GM15510 (cell line): Measurements from ENCODE around the gene FSTL4.

ENCODE experiments used
- POLR2A ChIP-seq: IDR thresholded peaks from 3 replicates; pipeline ENCODE4 v1.6.1; 2011; ENCODE audit warnings: borderline replicate concordance; ENCODE audit not compliant: insufficient read length; ENCODE audit errors: extremely low read depth

Gene FSTL4

DNA sequence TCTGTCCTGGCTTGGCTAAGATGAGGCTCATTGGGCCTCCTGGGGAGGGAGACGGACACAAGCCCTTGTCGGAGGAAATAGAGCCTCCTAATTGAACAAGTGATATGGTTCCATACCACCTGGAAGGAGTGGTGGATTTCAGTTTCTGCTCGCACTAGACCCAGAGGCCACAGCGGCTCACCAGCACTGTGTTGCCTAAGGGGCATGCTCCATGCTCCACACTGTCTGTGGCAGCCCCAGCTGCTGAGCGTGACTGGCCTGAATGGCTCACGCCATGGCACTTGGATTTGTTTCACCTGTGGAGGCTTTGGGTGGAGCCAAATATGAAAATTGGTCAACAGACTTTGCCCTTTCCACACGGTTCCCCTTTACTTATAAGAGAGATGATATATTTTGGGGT, 379.4 kb downstream of the FSTL4 start:
- no peak for TF ChIP-seq POLR2A

DNA sequence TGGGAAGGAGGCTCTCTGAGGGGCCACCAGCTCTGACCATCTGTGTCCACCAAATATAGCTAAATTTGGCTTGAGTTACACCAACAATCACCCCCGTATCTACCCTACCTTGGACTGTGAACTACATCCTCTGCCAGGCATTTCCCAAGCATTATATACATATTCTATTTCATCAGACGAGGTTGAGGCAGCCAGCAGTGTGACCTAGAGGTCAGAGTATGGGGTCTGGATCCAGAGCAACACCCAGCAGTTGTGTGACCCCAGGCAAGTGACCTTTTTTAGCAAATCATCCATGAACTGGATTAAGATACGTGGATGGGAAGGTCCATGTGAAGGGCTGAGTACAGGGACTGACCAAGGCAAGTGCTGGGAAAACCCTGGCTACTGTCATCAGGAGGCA, 379.9 kb downstream of the FSTL4 start:
- no peak for TF ChIP-seq POLR2A

DNA sequence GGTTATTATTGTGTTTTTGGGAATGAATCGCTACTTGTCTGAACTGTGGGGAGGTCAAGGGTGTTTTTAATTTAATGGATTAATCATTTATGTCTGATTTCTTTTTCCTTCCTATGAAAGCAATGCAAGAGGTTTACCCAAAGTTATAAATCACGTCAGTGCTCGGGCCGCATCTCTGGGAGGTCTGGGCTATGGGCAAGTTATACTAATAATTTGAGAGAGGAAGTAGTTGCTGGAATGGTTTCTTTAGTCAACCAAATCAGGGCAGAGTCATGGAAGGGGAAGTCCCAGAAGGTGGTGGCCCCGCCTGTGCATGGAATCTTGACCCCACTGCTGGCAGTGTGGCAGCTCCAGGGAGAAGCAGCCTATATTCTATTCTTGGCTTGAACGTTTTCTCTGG, 380.3 kb downstream of the FSTL4 start:
- no peak for TF ChIP-seq POLR2A

DNA sequence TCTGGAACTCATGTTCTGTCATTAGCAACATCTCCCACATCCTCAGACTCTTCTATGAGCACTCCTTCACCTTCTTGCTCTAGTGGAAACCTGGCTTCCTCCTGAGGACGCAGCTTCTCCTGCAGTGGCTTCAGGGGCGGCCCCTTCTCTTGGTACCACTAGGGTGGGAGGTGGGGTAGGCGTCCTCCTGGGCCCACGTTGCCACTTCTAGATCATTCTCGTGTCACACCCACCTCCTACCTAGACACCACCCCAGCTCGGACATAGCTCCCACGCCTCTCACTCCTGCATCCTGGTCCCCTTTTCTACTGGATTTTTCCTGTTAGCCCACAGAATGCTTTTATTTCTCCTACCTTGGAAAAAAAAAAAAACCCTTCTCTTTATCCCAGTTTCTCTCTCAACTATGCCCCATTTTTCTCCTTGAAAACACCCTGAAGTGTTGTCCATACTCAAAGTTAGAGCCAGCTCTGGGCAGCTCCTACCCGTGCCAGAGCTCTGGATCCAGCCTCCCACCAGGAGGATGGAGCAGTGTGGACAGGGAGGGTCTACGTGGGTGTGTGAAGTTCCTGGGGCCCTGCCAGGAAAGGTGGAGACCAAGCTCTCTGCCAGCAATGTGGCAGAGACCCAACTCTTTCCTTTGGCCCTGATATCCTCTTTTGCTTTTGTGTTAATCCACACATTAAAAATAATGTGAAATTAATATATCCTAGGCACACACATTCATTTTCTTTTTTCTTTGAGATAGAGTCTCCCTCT, 381.3 kb downstream of the FSTL4 start:
- TF ChIP-seq POLR2A, result no peak

DNA sequence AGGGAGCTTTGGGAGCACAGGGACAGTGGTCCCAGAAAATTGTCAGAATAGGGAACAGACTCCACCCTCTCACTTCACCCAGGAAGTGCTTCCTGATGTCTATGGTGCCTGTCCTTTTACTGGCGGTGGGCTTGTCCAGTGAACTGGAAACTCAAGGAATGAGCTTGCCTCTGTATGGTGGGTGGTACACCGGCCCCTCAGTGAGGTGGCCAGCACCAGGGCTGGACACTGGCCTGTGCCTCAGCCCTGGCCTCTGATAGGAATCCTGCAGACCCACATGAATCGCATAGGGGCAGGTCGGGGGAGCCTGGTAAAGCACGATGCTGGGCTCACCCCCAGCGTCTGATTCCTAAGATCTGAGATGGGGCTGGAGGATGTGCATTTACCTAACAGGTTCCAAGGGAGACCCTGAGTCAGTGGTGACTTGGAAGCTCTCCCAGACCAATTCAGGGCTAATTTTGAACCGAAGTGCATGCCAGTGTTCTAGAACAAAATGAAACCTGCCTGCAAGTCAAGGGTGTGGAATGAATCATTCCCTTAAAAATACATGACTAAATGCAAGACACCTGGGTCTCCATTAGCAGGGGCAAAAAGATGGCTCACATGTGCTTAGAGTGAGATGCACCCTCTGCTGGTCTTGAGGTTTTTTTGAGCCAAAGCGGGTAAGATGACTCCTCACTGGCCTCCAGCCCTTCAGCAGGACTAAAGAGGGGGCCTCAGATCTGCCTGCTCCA, 382.2 kb downstream of the FSTL4 start:
- no peak for TF ChIP-seq POLR2A

DNA sequence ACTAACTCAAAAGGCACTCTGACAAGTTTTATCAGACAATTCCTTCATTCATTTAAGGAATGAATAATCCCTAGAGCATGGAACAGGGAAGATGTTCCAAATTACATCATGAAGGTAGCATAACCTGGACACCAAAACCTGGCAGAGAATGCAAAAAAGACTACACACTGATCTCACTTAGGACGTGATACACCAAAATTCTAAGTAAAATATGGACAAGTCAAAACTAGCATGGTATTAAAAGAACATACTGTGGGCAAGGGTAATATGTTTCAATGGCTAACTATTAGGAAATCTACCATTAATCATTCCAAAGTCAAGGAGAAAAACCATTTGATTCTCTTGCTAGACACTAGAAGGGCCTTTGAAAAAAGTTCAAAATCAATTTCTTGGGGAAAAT, 384.0 kb downstream of the FSTL4 start:
- TF ChIP-seq POLR2A, result no peak

DNA sequence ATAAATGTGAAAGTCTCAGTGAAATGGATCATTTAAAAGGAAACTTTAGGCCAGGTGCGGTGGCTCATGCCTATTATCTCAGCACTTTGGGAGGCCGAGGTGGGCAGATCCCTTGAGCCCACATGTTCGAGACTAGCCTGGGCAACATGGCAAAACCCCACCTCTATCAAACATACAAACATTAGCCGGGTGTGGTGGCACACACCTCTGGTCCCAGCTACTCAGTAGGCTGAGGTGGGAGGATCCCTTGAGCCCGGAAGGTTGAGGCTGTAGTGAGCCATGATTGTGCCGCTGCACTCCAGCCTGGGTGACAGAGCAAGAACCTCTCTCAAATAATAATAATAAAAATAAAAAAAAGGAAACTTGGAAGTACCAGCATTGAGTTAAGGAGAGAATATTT, 384.4 kb downstream of the FSTL4 start:
- no peak for TF ChIP-seq POLR2A

DNA sequence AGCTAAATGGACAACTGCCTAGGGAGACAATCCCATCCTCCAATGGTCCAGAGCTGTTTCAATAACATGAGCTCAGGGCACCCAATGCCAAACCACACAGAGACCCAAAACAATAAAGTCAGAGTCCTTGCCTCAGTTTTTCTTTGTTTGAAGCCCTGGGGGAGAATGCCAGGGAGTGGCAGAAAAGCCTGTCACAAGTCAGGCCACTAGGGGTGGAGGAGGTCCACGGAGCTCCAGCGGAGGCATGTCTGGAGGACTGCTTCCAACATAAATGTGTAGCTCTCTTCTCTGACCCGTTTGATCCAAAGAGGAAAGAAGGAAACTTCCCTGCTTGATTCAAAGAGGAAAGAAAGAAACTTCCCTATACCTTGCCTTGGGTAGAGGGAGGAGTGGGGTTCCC, 385.3 kb downstream of the FSTL4 start:
- TF ChIP-seq POLR2A, result no peak

DNA sequence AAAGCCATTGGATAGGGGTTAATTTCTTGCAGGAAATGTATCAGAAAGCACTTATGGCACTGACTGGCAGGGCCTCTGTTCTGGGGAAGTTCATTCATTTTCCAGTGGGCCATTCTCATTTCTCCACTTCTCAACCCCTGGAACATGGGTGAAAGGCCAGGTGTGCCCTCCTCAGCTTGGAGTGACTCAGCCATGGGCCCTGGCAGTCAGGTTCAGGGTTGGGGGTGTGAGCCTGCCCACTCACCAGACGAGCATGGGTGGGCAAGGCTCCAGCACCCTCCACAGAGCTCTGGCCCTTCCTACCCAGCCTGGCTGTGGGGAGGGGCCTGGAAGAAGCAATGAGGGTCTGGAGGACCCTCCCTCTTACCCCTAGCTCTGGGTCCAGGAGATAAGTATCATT, 386.2 kb downstream of the FSTL4 start:
- TF ChIP-seq POLR2A, result no peak

DNA sequence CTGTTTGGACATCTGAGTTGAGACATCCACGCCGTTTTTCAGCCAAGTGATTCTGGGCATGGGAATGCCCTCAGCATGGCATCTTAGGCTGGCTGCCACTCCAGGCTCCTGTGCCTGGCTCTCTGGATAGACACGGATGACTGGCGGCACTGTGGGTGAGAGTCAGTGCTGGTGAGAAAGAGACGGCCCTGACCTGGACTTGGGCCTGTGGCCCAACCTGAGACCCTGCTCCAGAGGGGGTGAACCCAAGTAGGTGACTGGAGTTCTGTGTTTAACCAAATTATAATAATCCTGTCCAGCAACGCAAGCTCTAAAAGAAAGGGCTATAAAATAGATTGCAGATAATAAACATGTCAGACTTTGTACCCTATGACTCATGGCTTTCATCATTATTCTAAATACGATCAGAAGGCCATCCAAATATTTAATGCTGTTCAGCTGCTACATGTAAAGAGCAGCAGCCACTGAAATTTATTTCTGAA, 386.6 kb downstream of the FSTL4 start:
- no peak for TF ChIP-seq POLR2A

DNA sequence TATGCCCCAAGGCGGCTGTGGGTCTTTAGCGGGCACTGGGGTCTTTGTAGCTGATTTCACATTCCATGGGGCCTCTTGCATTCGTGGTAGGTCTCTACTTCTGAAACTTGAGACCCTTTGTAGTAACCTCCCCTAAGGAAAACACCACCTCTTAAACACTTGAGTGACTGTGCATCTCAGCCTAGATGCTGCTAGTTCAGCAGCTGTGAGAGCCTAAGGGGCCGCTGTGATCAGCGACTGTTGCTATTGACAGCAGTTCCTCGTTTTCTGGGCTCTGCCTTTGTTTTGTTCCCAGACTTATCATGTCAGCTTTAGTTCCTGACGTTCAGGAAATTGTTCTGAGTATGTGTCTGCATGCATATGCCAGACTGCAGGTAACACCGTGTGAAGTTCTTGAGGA, 389.4 kb downstream of the FSTL4 start:
- no peak for TF ChIP-seq POLR2A

DNA sequence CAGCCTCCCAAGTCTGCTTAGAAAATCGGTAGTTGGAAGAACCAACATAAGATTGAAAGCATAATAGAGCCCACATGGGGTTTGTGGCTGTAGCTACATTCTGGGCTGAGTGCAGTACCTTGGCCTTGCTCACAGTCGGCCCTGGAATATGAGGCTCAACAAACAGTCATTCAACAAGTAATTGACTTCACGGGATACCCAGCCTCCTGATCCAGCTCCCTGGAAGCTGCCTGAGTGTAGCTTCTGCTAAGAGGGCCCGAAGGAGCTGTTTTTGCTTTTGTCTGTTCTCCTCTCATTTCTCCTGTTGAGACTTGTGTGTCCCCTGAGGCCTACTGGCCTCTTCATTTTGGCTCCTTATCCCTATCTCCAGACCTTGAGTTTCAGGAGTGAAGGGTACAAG, 389.8 kb downstream of the FSTL4 start:
- TF ChIP-seq POLR2A, result no peak

DNA sequence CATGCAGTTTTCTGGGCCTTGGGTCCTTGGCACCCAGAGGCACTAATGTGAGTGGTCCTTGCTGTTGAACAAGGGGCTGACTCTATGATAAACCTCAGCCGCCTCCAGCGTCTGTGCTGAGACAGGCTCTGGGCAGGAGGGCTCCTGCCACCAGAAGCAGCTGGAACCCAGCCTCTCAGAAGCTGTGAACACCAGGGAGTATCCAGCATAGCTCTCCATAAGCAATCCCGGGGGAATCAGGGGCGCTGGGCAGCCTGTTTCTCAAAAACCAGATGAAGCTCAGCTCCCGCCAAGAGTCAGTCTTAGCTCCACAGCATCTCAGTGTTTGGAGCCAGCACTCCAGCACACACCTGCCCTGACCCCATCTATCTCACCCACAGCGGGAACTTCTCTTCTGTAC, 390.3 kb downstream of the FSTL4 start:
- no peak for TF ChIP-seq POLR2A

DNA sequence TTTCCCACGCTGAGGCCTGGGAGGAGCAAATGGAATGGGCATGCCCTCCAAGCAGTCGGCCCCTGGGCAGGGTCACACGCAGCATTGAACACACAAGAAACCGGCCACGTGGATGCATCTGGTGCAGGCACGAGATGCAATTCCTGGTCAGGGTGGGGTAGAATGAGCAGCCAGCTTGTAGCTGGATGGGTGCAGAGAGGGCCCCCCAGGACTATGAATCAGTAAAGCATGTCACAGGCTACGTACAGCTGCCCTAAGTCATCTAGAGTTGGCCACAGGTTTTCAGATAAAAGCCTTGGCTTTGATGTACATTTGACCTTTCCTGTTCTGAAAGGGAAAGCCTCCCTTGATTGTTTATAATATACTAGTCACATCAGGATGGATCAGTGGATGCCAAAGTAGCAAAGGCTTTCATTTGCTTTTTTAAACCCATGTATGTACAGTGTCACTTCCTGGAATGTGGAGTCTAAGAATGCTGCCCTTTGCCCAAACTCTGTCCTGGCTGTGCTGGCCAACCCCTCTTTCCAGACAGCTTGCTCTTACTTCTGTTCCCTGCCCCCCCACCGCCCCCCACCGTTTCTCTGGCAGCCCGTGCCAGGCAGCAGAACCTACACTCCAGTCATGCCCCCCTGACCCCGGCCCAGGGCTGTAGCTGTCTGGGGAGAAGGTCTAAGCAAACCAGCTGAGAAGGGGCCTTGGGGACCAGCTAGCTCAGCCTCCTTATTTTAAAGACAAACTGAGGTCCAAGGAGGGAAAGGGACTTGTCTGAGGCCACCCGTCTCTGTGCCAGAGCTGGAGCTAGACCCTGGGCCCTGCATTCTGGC, 391.3 kb downstream of the FSTL4 start:
- no peak for TF ChIP-seq POLR2A

DNA sequence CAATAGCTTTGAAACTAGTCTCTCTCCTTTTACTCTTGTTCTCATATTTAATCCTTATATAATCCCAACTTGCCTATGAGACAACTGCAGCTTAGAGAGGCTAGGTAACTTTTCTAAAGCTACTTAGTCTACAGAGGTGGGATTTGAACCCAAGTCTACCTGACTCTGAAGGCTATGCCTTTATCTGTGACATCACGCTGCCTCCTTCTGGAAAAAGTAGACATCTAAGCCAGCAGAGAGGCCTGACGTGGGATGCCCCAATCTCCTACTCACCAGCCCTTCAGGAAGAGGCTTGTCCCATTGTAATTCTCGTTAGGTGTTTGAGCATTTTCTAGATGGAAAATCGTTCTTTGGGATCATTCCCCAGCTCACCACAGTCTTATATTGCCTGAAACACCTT, 393.0 kb downstream of the FSTL4 start:
- no peak for TF ChIP-seq POLR2A

DNA sequence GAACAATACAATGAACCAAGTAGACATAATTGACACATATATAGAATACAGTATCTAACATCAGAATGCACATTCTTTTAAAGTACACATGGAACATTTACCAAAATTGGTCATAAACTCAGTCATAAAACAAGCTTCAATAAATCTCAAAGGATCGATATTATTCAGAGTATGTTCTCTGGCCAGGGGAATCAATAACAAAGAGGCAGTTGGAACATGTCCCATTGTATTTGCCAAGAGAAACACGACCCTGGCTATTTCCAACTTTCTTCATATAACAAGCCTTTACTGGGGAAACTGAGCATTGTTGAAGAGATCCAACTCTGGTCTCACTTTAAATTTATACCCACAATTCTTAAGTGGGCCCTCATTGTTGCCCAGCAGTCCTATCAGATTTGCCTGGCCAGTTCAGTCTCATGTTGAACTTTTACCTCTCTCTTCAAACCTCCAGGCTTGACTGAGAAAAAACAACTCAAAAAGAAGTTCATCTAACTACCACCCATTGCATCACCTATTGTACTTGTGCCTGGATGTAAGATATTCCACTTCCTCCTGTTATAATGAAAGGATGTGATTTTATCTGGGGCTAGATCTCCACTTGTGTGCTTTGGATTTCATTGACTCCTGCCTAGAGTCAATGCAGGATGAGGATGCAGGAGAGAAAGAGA, 398.1 kb downstream of the FSTL4 start:
- TF ChIP-seq POLR2A, result no peak

DNA sequence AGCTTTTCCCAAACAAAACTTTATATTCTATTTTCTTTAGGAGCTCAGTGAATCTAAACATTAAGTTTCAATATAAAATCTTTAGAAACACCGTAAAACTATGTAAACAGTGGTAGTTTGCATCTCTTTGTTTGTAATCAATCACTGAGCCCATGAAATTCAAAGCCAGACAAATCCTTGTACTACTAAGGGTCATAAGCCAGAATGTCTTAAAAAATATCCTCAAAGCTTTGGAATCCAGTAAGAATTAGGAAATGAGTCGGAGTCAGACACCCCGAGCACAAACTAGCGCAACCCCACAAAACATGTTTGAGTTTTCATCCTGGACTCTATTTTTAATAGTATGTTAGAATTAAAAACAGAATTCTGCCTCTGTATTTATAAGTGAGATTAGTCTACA, 406.7 kb downstream of the FSTL4 start:
- TF ChIP-seq POLR2A, result no peak
